Endodermal cell (in vitro differentiated cells): ENCODE measurements around the gene OR8J3. TPM values are rescaled to one million over a fixed set of nuclear protein-coding genes. Genes with fewer than 3 reads are reported as not detected.

Source experiments
- DNase-seq: peaks from one replicate; pipeline ENCODE4 v3.0.0-alpha.2; 2017
- H3K27ac ChIP-seq: 2 replicates; pipeline ENCODE4 v1.5.1; 2013; ENCODE audit warnings: mild to moderate bottlenecking, low read depth, low read length, moderate library complexity
- H3K27me3 ChIP-seq: 2 replicates; pipeline ENCODE4 v1.6.1; 2013; ENCODE audit warnings: mild to moderate bottlenecking, low read length, moderate library complexity; ENCODE audit not compliant: insufficient read depth, control insufficient read depth, poor library complexity, severe bottlenecking
- H3K36me3 ChIP-seq: 2 replicates; pipeline ENCODE4 v1.7.0; 2013; ENCODE audit warnings: mild to moderate bottlenecking, low read length, moderate library complexity; ENCODE audit not compliant: control insufficient read depth, insufficient read depth
- H3K4me1 ChIP-seq: one replicate; pipeline ENCODE4 v1.7.0; 2013; ENCODE audit warnings: low read length; ENCODE audit not compliant: control insufficient read depth, insufficient read depth
- H3K4me3 ChIP-seq: 2 replicates; pipeline ENCODE4 v1.5.1; 2013; ENCODE audit warnings: mild to moderate bottlenecking, low read length, moderate library complexity
- H3K9ac ChIP-seq: 2 replicates; pipeline ENCODE4 v1.6.1; 2013; ENCODE audit warnings: mild to moderate bottlenecking, low read length, moderate library complexity; ENCODE audit not compliant: poor library complexity, severe bottlenecking; ENCODE audit errors: extremely low read depth
- H3K9me3 ChIP-seq: 2 replicates; pipeline ENCODE4 v1.6.1; 2013; ENCODE audit warnings: mild to moderate bottlenecking, low read length, moderate library complexity; ENCODE audit not compliant: control insufficient read depth
- H3K27ac Mint-ChIP-seq: 2 replicates; pipeline ENCODE4 v1.8.0; 2020; ENCODE audit warnings: mixed read lengths
- H3K27me3 Mint-ChIP-seq: 2 replicates; pipeline ENCODE4 v1.8.0; 2021; ENCODE audit warnings: mild to moderate bottlenecking, mixed read lengths; ENCODE audit not compliant: insufficient read depth
- H3K36me3 Mint-ChIP-seq: 2 replicates; pipeline ENCODE4 v1.8.0; 2020; ENCODE audit warnings: low read depth, mixed read lengths
- H3K4me1 Mint-ChIP-seq: 2 replicates; pipeline ENCODE4 v1.8.0; 2020; ENCODE audit warnings: mixed read lengths
- H3K4me3 Mint-ChIP-seq: 2 replicates; pipeline ENCODE4 v1.8.0; 2020; ENCODE audit warnings: mild to moderate bottlenecking, moderate library complexity, mixed read lengths
- H3K9me3 Mint-ChIP-seq: 2 replicates; pipeline ENCODE4 v1.8.0; 2020; ENCODE audit warnings: mild to moderate bottlenecking, mixed read lengths
- CTCF ChIP-seq: fragments of 200-600 bp; sonication (generic); conservative IDR thresholded peaks from 2 replicates; pipeline ENCODE4 v1.5.0; 2021; ENCODE audit warnings: antibody characterized with exemption, mild to moderate bottlenecking
- WGBS, 2 experiments: methylation state at CpG; one replicate each; pipeline versions ENCODE4 v1.1.5 to v1.1.7; 2013; ENCODE audit warnings: missing lambda C conversion rate in 2 of 2, mixed read lengths in 1 of 2; ENCODE audit not compliant: insufficient coverage in 1 of 2, insufficient read length in 1 of 2; 5-methylcytosine and 5-hydroxymethylcytosine counted together
- total RNA-seq, 2 donors: library from RNA; stranded (reverse); fragmentation: NEBNext Ultra II Directional in 1 of 2; extraction: Animal tissue kit (Norgen Biotek cat#: 25700) in 1 of 2; gene quantifications; 2 replicates in 1 of 2; 3 replicates in 1 of 2; pipeline ENCODE4 v1.2.1, GENCODE V29; 2021

OR8J3 gene
- total RNA-seq, 2 donors from 2014 or later, result not detected

- DNase-seq, result no peak
Observed at GRCh38 chr11:56089697-56090096, 50.3 kb downstream of the OR8J3 start.

More at GRCh38 chr11:56089697-56090096, 50.3 kb downstream of the OR8J3 start:
- H3K27me3 Mint-ChIP-seq, result no peaks in the 10 kb centered on the region
- Histone ChIP-seq H3K4me1 (no peaks in the 10 kb centered on the region), H3K27me3 (no peaks in the 10 kb centered on the region), H3K9me3 (no peaks in the 10 kb centered on the region), H3K36me3 (no peaks in the 10 kb centered on the region), H3K9ac (no peak overlapping the region), H3K4me3 (no peak overlapping the region), H3K27ac (no peak overlapping the region)
- H3K4me3 Mint-ChIP-seq, result no peak overlapping the region
- no peak overlapping the region for H3K27ac Mint-ChIP-seq
- 70% methylated on average over 3 of the region's 3 CpGs; no CpG with 5 or more reads in 1 of the 2 experiments for WGBS, 2 experiments
- no peaks in the 10 kb centered on the region for H3K36me3 Mint-ChIP-seq
- TF ChIP-seq CTCF, result no peak
- H3K4me1 Mint-ChIP-seq, result no peaks in the 10 kb centered on the region
- no peaks in the 10 kb centered on the region for H3K9me3 Mint-ChIP-seq

Other genes starting within 250 kb of the OR8J3 start
- gene OR5W2, start 225.6 kb downstream of the OR8J3 start, total RNA-seq, result not detected
- not detected for gene OR5I1, start 203.8 kb downstream of the OR8J3 start, total RNA-seq
- gene OR10AG1, start 170.3 kb downstream of the OR8J3 start, total RNA-seq, result not detected
- gene OR5F1, start 145.6 kb downstream of the OR8J3 start, total RNA-seq, result not detected
- gene OR5AS1, start 112.5 kb downstream of the OR8J3 start, total RNA-seq, result not detected
- not detected for gene OR8I2, start 46.9 kb downstream of the OR8J3 start, total RNA-seq
- gene OR8H2, start 36.5 kb downstream of the OR8J3 start, total RNA-seq, result not detected
- not detected for gene OR8H3, start 17.8 kb downstream of the OR8J3 start, total RNA-seq
- not detected for gene OR8K5, start 20.1 kb upstream of the OR8J3 start, total RNA-seq
- not detected for gene OR5J2, start 36.4 kb upstream of the OR8J3 start, total RNA-seq
- not detected for gene OR5T2, start 94.1 kb upstream of the OR8J3 start, total RNA-seq
- not detected for gene OR5T3, start 112.1 kb upstream of the OR8J3 start, total RNA-seq
- not detected for gene OR5T1, start 134.0 kb upstream of the OR8J3 start, total RNA-seq
- gene OR8H1, start 152.1 kb upstream of the OR8J3 start, total RNA-seq, result not detected
- not detected for gene OR8K3, start 174.9 kb upstream of the OR8J3 start, total RNA-seq
- gene OR8K1, start 205.8 kb upstream of the OR8J3 start, total RNA-seq, result not detected
- not detected for gene OR8J1, start 214.1 kb upstream of the OR8J3 start, total RNA-seq
- gene OR8U1, start 235.4 kb upstream of the OR8J3 start, total RNA-seq, result not detected